A673 (cell line): ENCODE data around the gene PLCD3. TPM values are rescaled to one million over a fixed set of nuclear protein-coding genes. Genes with fewer than 3 reads are reported as not detected.
A peak's percentile ranks its signal among the peaks of the same experiment; 100 is the strongest.

Source experiments
- BruUV-seq: library from RNA; stranded (reverse); fragments of 400-500 nt; replicated peaks from 2 replicates; lab custom pipeline; 2021; lab: Mats Ljungman, UMichigan
- CTCF ChIA-PET: fragments of 300-600 bp; sonication (Branson Sonifier 250); formaldehyde crosslinking; loops from one replicate; lab custom pipeline; 2022; ENCODE audit warnings: antibody characterized with exemption; lab: Charles Lee
- POLR2A ChIA-PET: fragments of 300-600 bp; sonication (Branson Sonifier 250); formaldehyde crosslinking; loops from one replicate; lab custom pipeline; 2022; ENCODE audit warnings: antibody characterized with exemption; ENCODE audit not compliant: low non-redundant PET; lab: Charles Lee
- DNase-seq: peaks from one replicate; pipeline ENCODE4 v3.0.0-alpha.2; 2015; ENCODE audit warnings: low spot score
- H3K27ac ChIP-seq: fragments of 200-600 bp; sonication (generic); 2 replicates; pipeline ENCODE4 v1.5.1; 2016; ENCODE audit warnings: mixed run types, low read depth, mild to moderate bottlenecking, mixed read lengths, antibody characterized with exemption, low read length; ENCODE audit not compliant: poor library complexity, severe bottlenecking
- H3K27me3 ChIP-seq: fragments of 200-600 bp; sonication (generic); replicated peaks from 2 replicates; pipeline ENCODE4 v1.6.1; 2017; ENCODE audit warnings: mixed run types, low read depth, mild to moderate bottlenecking, mixed read lengths, antibody characterized with exemption, low read length; ENCODE audit not compliant: insufficient read depth, poor library complexity
- H3K36me3 ChIP-seq: fragments of 200-600 bp; sonication (generic); 2 replicates; pipeline ENCODE4 v1.6.1; 2016; ENCODE audit warnings: mixed run types, mild to moderate bottlenecking, mixed read lengths, antibody characterized with exemption, low read length; ENCODE audit not compliant: insufficient read depth, poor library complexity, severe bottlenecking
- H3K4me1 ChIP-seq: fragments of 200-600 bp; sonication (generic); 2 replicates; pipeline ENCODE4 v1.6.1; 2017; ENCODE audit warnings: mixed run types, mild to moderate bottlenecking, mixed read lengths, antibody characterized with exemption, low read length; ENCODE audit not compliant: insufficient read depth, poor library complexity, severe bottlenecking
- H3K4me3 ChIP-seq: fragments of 200-600 bp; sonication (generic); 2 replicates; pipeline ENCODE4 v1.5.1; 2016; ENCODE audit warnings: low read depth, mixed run types, mild to moderate bottlenecking, mixed read lengths, low read length; ENCODE audit not compliant: poor library complexity, severe bottlenecking
- H3K9me3 ChIP-seq: fragments of 200-600 bp; sonication (generic); 2 replicates; pipeline ENCODE4 v1.6.1; 2016; ENCODE audit warnings: mixed run types, low read depth, mild to moderate bottlenecking, mixed read lengths, antibody characterized with exemption, low read length; ENCODE audit not compliant: poor library complexity, severe bottlenecking
- EZH2 ChIP-seq: fragments of 200-600 bp; sonication (generic); IDR thresholded peaks from 2 replicates; pipeline ENCODE4 v1.6.1; 2017; ENCODE audit warnings: borderline replicate concordance, low read depth, mild to moderate bottlenecking, mixed read lengths, antibody characterized with exemption, low read length; ENCODE audit not compliant: poor library complexity, severe bottlenecking
- intact Hi-C: fragments of 100-400 bp; cut with micrococcal nuclease; formaldehyde crosslinking; loops from one replicate; pipeline ENCODE4 v1.10.0; 2022; ENCODE audit not compliant: unreplicated experiment
- total RNA-seq: library from RNA; stranded (reverse); gene quantifications from 2 replicates; pipeline ENCODE4 v1.2.3, GENCODE V29; 2021
- TF ChIP-seq, protein P1 (sequence below): fragments of 300-800, 200-600 bp; sonication (generic); conservative IDR thresholded peaks from 2 replicates; pipeline ENCODE4 v1.5.1; 2017; ENCODE audit warnings: low read depth, mild to moderate bottlenecking, antibody characterized with exemption, low read length, moderate library complexity, mixed read lengths

PLCD3 gene
- total RNA-seq, 1 experiment from 2014 or later: 12.0 TPM

- DNase-seq: peak; percentile 86
- H3K27ac ChIP-seq: peak overlapping the region; percentile 87
- H3K36me3 ChIP-seq: no peaks in the 10 kb centered on the region
- H3K27me3 ChIP-seq: no peaks in the 10 kb centered on the region
- TF ChIP-seq EZH2: no peak
- BruUV-seq: no TSS peak
- H3K9me3 ChIP-seq: no peaks in the 10 kb centered on the region
- peaks cover 23% of the 10 kb centered on the region for H3K4me1 ChIP-seq
- CTCF ChIA-PET: interaction anchor here (0.6 to 1.1 kb wide), 4 partner anchors 23 to 1002 kb away, joined by 3 to 4 read pairs (median 4); partner anchors contain the start of gene ACBD4
- intact Hi-C loops: no loop called here
- POLR2A ChIA-PET: interaction anchor here (0.6 kb wide), 1 partner anchor 24 kb away, joined by 6 read pairs; the partner anchor contains the start of gene HEXIM1
- no peak overlapping the region for H3K4me3 ChIP-seq
Measured at GRCh38 chr17:45172541-45173286, 40.4 kb upstream of the PLCD3 start.

GRCh38 chr17:45172232-45172540, 39.9 kb upstream of the PLCD3 start:
- H3K4me3 ChIP-seq: no peak overlapping the region
- ChIA-PET POLR2A (no interaction called here), CTCF (interaction anchor here (0.6 to 1.1 kb wide), 4 partner anchors 23 to 1001 kb away, joined by 3 to 4 read pairs (median 4); partner anchors contain the start of gene ACBD4)
- no TSS peak for BruUV-seq
- H3K36me3 ChIP-seq: no peaks in the 10 kb centered on the region
- peak overlapping the region; percentile 87 for H3K27ac ChIP-seq
- intact Hi-C loops: no loop called here
- H3K4me1 ChIP-seq: peaks cover 23% of the 10 kb centered on the region
- H3K27me3 ChIP-seq: no peaks in the 10 kb centered on the region
- no peak for TF ChIP-seq EZH2
- TF ChIP-seq, protein P1, sequence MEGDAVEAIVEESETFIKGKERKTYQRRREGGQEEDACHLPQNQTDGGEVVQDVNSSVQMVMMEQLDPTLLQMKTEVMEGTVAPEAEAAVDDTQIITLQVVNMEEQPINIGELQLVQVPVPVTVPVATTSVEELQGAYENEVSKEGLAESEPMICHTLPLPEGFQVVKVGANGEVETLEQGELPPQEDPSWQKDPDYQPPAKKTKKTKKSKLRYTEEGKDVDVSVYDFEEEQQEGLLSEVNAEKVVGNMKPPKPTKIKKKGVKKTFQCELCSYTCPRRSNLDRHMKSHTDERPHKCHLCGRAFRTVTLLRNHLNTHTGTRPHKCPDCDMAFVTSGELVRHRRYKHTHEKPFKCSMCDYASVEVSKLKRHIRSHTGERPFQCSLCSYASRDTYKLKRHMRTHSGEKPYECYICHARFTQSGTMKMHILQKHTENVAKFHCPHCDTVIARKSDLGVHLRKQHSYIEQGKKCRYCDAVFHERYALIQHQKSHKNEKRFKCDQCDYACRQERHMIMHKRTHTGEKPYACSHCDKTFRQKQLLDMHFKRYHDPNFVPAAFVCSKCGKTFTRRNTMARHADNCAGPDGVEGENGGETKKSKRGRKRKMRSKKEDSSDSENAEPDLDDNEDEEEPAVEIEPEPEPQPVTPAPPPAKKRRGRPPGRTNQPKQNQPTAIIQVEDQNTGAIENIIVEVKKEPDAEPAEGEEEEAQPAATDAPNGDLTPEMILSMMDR: no peak
- no peak for DNase-seq
- no peaks in the 10 kb centered on the region for H3K9me3 ChIP-seq

DNA sequence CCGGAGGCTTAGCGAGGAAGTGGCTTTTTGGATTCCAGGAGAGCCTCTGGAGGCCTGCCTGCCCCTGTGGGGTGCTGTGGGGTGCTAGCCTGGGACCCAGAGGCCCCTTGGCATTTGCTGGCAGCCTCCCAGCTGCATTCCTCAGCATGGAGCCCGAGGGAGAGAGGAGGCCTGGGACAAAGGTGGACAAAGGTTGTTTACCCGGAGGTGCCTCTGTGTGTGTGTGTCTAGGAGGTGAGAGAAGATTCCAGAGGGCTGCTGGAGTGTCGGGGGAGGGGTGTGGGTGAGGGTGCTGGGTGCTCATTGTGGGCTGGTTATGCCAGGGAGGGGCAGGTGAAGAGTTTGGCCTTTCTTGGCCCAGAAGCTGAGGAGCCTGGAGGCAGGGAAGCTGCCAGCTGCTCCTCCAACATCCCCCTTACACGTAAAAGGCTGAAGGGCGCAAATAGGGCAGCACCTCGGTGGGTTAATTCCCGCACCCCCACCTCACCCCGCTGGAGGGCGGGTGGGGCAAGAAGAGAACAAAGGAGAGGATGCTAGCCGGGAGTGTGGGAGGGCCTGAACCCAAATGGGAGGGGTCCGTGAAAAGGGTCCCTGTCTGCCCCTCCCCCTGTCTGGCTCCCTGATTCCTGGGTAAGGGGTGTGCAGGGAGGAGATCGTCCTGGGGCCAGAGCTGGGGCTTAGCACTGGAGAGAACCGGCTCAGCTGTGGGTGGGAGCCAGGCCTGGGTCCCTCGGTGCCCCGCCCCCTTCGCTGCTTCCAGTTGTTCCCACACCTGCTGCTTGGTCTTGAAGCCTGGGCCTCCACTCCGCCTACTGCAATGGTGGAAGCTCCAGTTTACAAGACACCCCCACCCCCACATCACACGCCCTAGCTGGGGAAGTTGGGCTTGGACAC, 39.3 kb upstream of the PLCD3 start:
- ChIA-PET POLR2A (interaction anchor here (0.6 kb wide), 1 partner anchor 24 kb away, joined by 6 read pairs; the partner anchor contains the start of gene HEXIM1), CTCF (interaction anchor here (1.1 kb wide), 1 partner anchor 22 kb away, joined by 3 read pairs; no protein-coding TSS in a partner anchor)
- Histone ChIP-seq H3K4me1 (peaks cover 23% of the 10 kb centered on the region), H3K27me3 (no peaks in the 10 kb centered on the region), H3K9me3 (no peaks in the 10 kb centered on the region), H3K4me3 (no peak overlapping the region), H3K27ac (peak overlapping the region; percentile 87), H3K36me3 (no peaks in the 10 kb centered on the region)
- TF ChIP-seq EZH2: no peak
- TF ChIP-seq, protein P1: no peak
- no peak for DNase-seq
- intact Hi-C loops: no loop called here
- no TSS peak for BruUV-seq
